Measurements from ENCODE around the gene MYOM3. TPM values are rescaled to one million over a fixed set of nuclear protein-coding genes. Genes with fewer than 3 reads are reported as not detected.

MYOM3 gene
- total and polyA plus RNA-seq, 4 donors, result 0.59 to 1.9 (median 0.95) TPM

DNA sequence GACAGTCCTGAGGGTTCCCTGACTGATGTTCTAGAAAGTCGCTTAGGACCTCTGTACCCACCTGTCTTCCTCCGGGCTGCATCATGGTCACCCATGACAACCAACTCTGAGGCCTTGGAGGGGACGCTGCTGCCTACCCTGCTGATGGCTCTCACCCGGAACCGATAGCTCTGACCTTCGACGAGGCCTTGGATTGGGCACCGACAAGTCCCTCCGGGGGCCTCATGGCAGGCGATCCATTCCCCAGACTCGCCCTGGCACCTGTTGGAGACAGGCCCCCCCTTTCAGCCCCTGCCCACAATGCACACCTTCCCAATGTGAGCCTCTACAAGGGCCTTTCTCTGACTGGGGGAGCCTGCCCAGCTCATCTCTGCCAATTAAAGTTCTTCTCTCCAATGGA is 21.2 kb downstream of the MYOM3 start:
- intact Hi-C loops (cut with DNase I), result no loop called here
- no peaks in the 10 kb centered on the region for H3K9me3 ChIP-seq (ENCODE audit: control insufficient read depth, low read length)
- ATAC-seq (ENCODE audit: low FRiP score), result no peak
- H3K27ac ChIP-seq (ENCODE audit: low read depth in 1 of 2, low read length in 2 of 2), result no peak overlapping the region
- no peak overlapping the region for H3K4me3 ChIP-seq (ENCODE audit: low read length in 2 of 2)
- H3K27me3 ChIP-seq (ENCODE audit: control insufficient read depth in 1 of 2, insufficient read depth in 2 of 2, low read length in 1 of 2), result no peaks in the 10 kb centered on the region
- DNase-seq, result no peak
- H3K4me1 ChIP-seq (ENCODE audit: control insufficient read depth in 1 of 2, insufficient read depth in 2 of 2, low read length in 2 of 2), result no peaks in the 10 kb centered on the region
- 97% methylated on average over 11 of the region's 11 CpGs for WGBS, 2 donors
- no peaks in the 10 kb centered on the region for H3K36me3 ChIP-seq (ENCODE audit: control insufficient read depth in 1 of 2, insufficient read depth in 2 of 2, low read length in 1 of 2)

DNA sequence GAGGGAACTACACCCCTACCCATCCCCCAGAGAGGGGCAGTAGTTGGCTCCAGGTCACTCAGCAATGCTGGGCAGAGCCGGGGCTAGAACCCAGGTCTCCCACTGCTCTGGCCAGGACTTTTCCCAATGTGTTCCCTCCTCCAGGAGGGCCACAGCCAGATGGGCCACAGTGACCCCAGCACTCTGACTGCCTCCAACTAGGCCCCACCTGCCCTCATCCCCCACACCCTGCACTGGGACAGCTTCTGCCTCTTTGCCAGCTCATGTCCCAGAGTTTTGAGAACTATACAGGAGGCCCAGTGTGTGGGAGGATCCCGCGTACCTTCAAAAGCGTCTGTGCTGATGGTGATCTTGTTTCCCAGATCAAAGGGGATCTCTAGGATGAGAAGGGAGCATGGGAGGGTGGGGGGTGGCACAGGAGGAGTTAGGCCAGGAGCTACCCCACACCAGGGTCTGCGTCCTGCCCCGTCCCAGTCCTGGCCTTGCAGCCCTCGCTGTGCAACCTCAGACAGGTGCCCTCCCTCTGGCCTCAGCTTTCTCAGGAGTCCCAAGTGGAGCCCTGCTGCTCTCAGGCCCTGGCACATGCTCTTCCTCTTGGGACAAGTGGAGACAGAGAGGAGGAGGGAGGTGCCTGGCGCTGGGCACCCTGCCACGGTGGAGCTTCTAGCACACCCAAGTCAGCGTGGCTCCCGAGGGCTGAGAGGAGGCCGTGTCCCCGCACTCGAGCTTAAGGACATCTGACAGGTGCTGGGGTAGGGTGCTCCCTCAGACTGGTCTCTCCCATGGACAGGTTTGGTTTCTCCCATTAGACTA is 22.0 kb downstream of the MYOM3 start:
- Histone ChIP-seq H3K27ac (ENCODE audit: low read depth in 1 of 2, low read length in 2 of 2) (no peak overlapping the region), H3K4me3 (ENCODE audit: low read length in 2 of 2) (no peak overlapping the region), H3K27me3 (ENCODE audit: control insufficient read depth in 1 of 2, insufficient read depth in 2 of 2, low read length in 1 of 2) (no peaks in the 10 kb centered on the region), H3K36me3 (ENCODE audit: control insufficient read depth in 1 of 2, insufficient read depth in 2 of 2, low read length in 1 of 2) (no peaks in the 10 kb centered on the region), H3K9me3 (ENCODE audit: control insufficient read depth, low read length) (no peaks in the 10 kb centered on the region), H3K4me1 (ENCODE audit: control insufficient read depth in 1 of 2, insufficient read depth in 2 of 2, low read length in 2 of 2) (no peaks in the 10 kb centered on the region)
- no peak for ATAC-seq (ENCODE audit: low FRiP score)
- no peak for DNase-seq
- 85 to 95% methylated on average over 14 of the region's 14 CpGs for WGBS, 2 donors
- intact Hi-C loops (cut with DNase I), result no loop called here

DNA sequence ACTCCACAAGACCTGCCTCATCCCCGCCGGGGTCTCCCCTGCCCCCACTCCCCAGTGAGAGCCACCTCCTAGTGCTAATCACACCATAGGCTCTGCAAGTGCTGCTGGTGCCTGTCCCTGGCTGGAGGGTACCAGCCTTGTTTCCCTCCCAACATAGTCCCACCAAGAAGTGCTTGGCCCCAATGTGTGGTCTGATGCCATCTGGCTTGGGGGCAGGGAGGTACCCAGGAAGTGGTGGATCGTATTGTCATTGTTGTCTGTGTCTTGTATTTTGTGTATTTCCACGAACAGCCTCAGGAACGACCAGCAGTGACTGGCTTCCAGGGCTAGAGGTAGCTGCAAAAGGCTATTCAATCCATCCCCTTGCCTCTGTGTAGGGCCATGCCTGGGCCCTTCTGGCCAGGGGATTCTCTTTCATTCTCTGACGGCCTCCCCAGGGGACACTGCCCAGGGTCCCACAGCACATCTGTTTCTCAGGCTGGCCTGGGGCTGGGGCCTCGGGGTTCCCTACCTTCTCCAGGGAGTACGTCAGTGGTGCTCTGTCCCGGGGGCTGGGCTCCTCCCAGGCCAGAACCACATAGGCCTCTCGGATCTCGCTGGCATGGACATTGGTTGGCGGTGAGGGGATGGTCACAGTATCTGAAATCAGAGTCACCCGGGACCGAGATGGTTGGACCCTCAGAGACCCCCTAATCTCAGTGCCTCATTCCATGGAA is 22.8 kb downstream of the MYOM3 start:
- intact Hi-C loops (cut with DNase I), result no loop called here
- 87 to 89% methylated on average over 14 of the region's 14 CpGs for WGBS, 2 donors
- ATAC-seq (ENCODE audit: low FRiP score) (no peak), DNase-seq (no peak)
- H3K27ac ChIP-seq (ENCODE audit: low read depth in 1 of 2, low read length in 2 of 2), result no peak overlapping the region
- H3K4me1 ChIP-seq (ENCODE audit: control insufficient read depth in 1 of 2, insufficient read depth in 2 of 2, low read length in 2 of 2), result no peaks in the 10 kb centered on the region
- H3K36me3 ChIP-seq (ENCODE audit: control insufficient read depth in 1 of 2, insufficient read depth in 2 of 2, low read length in 1 of 2), result no peaks in the 10 kb centered on the region
- H3K4me3 ChIP-seq (ENCODE audit: low read length in 2 of 2), result no peak overlapping the region
- H3K27me3 ChIP-seq (ENCODE audit: control insufficient read depth in 1 of 2, insufficient read depth in 2 of 2, low read length in 1 of 2), result no peaks in the 10 kb centered on the region
- no peaks in the 10 kb centered on the region for H3K9me3 ChIP-seq (ENCODE audit: control insufficient read depth, low read length)

DNA sequence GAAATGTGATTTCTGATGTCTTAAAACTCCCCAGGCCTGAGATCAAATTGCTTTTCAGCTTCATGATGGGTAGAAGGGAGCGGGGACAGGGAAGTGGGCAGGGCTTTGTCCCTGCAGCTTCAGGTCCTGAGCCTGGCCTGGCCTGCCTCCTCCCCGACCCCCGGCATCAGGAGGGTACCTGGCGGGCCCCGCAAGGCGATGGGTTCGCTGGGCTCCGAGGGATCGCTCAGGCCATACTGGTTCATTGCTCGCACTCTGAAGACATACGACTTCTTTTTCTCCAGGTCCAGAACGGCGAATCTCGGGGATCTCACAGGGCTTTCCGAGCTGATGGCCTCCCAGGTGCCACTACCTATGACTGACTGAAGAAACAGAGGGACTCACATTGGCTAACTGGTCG is 25.5 kb downstream of the MYOM3 start:
- no peak for ATAC-seq (ENCODE audit: low FRiP score)
- no peak overlapping the region for H3K27ac ChIP-seq (ENCODE audit: low read depth in 1 of 2, low read length in 2 of 2)
- intact Hi-C loops (cut with DNase I), result no loop called here
- H3K4me1 ChIP-seq (ENCODE audit: control insufficient read depth in 1 of 2, insufficient read depth in 2 of 2, low read length in 2 of 2), result no peaks in the 10 kb centered on the region
- WGBS, 2 donors, result 95 to 97% methylated on average over 16 of the region's 16 CpGs
- no peaks in the 10 kb centered on the region for H3K27me3 ChIP-seq (ENCODE audit: control insufficient read depth in 1 of 2, insufficient read depth in 2 of 2, low read length in 1 of 2)
- no peak overlapping the region for H3K4me3 ChIP-seq (ENCODE audit: low read length in 2 of 2)
- DNase-seq, result no peak
- no peaks in the 10 kb centered on the region for H3K36me3 ChIP-seq (ENCODE audit: control insufficient read depth in 1 of 2, insufficient read depth in 2 of 2, low read length in 1 of 2)
- H3K9me3 ChIP-seq (ENCODE audit: control insufficient read depth, low read length), result no peaks in the 10 kb centered on the region

DNA sequence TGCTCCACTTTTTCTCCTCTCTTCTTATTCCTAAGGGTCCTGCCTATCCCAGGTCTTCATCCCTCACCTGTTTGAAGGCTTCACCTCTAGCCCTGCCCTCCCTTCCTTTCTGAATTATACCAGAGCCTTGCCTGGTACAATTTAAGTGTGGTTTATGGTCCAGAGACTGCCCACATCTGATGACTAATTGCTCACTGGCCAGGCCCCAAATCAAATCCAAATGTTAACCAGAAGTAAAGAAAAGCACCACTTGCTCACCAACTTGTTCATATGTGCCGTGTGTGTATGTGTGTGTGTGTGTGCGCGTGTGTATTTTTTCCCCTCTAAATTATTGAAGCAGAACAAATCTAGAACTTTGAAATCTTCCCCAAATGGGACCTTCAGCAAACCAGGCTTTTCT is 26.4 kb downstream of the MYOM3 start:
- 61 to 78% methylated on average over 3 of the region's 3 CpGs for WGBS, 2 donors
- H3K9me3 ChIP-seq (ENCODE audit: control insufficient read depth, low read length), result no peaks in the 10 kb centered on the region
- intact Hi-C loops (cut with DNase I), result no loop called here
- H3K27me3 ChIP-seq (ENCODE audit: control insufficient read depth in 1 of 2, insufficient read depth in 2 of 2, low read length in 1 of 2), result no peaks in the 10 kb centered on the region
- no peaks in the 10 kb centered on the region for H3K4me1 ChIP-seq (ENCODE audit: control insufficient read depth in 1 of 2, insufficient read depth in 2 of 2, low read length in 2 of 2)
- H3K4me3 ChIP-seq (ENCODE audit: low read length in 2 of 2), result no peak overlapping the region
- DNase-seq, result no peak
- no peak overlapping the region for H3K27ac ChIP-seq (ENCODE audit: low read depth in 1 of 2, low read length in 2 of 2)
- H3K36me3 ChIP-seq (ENCODE audit: control insufficient read depth in 1 of 2, insufficient read depth in 2 of 2, low read length in 1 of 2), result no peaks in the 10 kb centered on the region
- ATAC-seq (ENCODE audit: low FRiP score), result no peak

DNA sequence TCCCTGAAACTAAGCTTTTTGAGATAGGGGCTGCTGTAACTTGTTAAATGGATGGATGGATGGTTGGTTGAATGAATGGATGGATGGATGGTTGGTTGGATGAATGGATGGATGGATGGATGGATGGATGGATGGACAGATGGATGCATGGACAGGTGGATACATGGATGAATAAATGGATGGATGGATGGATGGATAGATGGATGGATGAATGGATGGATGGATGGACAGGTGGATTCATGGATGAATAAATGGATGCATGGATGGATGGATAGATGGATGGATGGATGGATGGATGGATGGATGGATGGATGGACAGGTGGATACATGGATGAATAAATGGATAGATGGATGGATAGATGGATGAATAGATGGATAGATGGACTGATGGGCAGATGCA is 26.9 kb downstream of the MYOM3 start:
- Histone ChIP-seq H3K36me3 (ENCODE audit: control insufficient read depth in 1 of 2, insufficient read depth in 2 of 2, low read length in 1 of 2) (no peaks in the 10 kb centered on the region), H3K27me3 (ENCODE audit: control insufficient read depth in 1 of 2, insufficient read depth in 2 of 2, low read length in 1 of 2) (no peaks in the 10 kb centered on the region), H3K4me3 (ENCODE audit: low read length in 2 of 2) (no peak overlapping the region), H3K9me3 (ENCODE audit: control insufficient read depth, low read length) (no peaks in the 10 kb centered on the region), H3K4me1 (ENCODE audit: control insufficient read depth in 1 of 2, insufficient read depth in 2 of 2, low read length in 2 of 2) (no peaks in the 10 kb centered on the region), H3K27ac (ENCODE audit: low read depth in 1 of 2, low read length in 2 of 2) (no peak overlapping the region)
- ATAC-seq (ENCODE audit: low FRiP score), result no peak
- no peak for DNase-seq
- intact Hi-C loops (cut with DNase I), result no loop called here

DNA sequence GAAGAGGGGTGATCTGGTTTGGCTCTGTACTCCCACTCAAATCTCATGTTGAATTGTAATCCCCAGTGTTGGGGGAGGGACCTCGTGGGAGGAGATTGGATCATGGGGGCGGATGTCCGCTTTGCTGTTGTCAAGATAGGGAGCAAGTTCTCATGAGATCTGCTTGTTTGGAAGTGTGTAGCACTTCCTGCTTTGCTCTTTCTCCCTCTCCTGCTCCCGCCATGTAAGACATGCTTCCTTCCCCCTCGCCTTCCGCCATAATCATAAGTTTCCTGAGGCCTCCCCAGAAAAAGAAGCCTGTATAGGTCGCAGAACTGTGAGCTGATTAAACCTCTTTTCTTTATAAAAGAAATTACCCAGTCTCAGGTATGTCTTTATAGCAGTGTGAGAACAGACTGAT is 27.9 kb downstream of the MYOM3 start:
- Histone ChIP-seq H3K9me3 (ENCODE audit: control insufficient read depth, low read length) (no peaks in the 10 kb centered on the region), H3K27ac (ENCODE audit: low read depth in 1 of 2, low read length in 2 of 2) (no peak overlapping the region), H3K4me1 (ENCODE audit: control insufficient read depth in 1 of 2, insufficient read depth in 2 of 2, low read length in 2 of 2) (no peaks in the 10 kb centered on the region), H3K27me3 (ENCODE audit: control insufficient read depth in 1 of 2, insufficient read depth in 2 of 2, low read length in 1 of 2) (no peaks in the 10 kb centered on the region), H3K36me3 (ENCODE audit: control insufficient read depth in 1 of 2, insufficient read depth in 2 of 2, low read length in 1 of 2) (no peaks in the 10 kb centered on the region), H3K4me3 (ENCODE audit: low read length in 2 of 2) (no peak overlapping the region)
- no peak for DNase-seq
- 90 to 91% methylated on average over 7 of the region's 7 CpGs for WGBS, 2 donors
- intact Hi-C loops (cut with DNase I), result no loop called here
- ATAC-seq (ENCODE audit: low FRiP score), result no peak

DNA sequence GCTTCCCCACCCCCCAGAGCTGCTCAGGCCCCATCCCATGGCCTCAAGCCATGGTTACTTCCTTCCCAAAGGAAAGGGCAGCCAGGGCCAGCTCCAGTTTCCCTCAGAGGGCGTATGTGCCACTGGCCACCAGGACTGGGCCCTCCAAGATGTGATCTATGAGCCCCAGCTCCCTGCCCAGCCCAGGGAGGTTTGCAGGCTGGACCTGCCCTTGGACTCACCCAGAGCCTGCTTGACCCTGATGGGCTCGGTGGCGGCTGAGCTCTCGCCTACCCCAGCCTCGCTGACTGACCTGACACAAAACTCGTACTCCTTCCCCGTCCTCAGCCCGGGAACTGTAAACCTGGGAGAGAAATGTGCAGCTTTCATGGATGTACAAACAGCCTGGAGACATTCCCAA is 29.6 kb downstream of the MYOM3 start:
- WGBS, 2 donors, result 83 to 96% methylated on average over 8 of the region's 8 CpGs
- Histone ChIP-seq H3K27ac (ENCODE audit: low read depth in 1 of 2, low read length in 2 of 2) (no peak overlapping the region), H3K4me1 (ENCODE audit: control insufficient read depth in 1 of 2, insufficient read depth in 2 of 2, low read length in 2 of 2) (no peaks in the 10 kb centered on the region), H3K4me3 (ENCODE audit: low read length in 2 of 2) (no peak overlapping the region), H3K36me3 (ENCODE audit: control insufficient read depth in 1 of 2, insufficient read depth in 2 of 2, low read length in 1 of 2) (no peaks in the 10 kb centered on the region), H3K27me3 (ENCODE audit: control insufficient read depth in 1 of 2, insufficient read depth in 2 of 2, low read length in 1 of 2) (no peaks in the 10 kb centered on the region), H3K9me3 (ENCODE audit: control insufficient read depth, low read length) (no peaks in the 10 kb centered on the region)
- intact Hi-C loops (cut with DNase I), result no loop called here
- ATAC-seq (ENCODE audit: low FRiP score) (no peak), DNase-seq (no peak)

DNA sequence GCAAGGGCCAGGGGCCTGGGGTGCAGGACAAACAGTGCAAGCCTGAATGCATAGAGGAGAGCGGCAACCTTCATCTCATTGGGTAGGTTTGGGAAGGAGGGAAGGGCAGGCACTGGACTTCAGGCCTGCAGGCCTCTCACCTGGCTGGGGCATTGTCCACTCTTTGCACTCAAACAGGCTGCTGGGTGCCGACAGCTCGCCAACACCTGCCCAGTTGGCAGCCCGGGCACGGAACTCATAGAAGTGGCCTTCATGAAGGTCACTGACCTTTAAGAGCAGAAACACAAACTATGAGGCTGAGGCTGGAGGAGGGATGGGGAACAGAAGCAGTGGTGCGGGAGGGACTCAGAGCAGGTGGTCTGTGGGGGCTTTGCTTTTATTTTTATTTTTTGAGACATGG is 30.7 kb downstream of the MYOM3 start:
- Histone ChIP-seq H3K4me3 (ENCODE audit: low read length in 2 of 2) (no peak overlapping the region), H3K36me3 (ENCODE audit: control insufficient read depth in 1 of 2, insufficient read depth in 2 of 2, low read length in 1 of 2) (no peaks in the 10 kb centered on the region), H3K27ac (ENCODE audit: low read depth in 1 of 2, low read length in 2 of 2) (no peak overlapping the region), H3K4me1 (ENCODE audit: control insufficient read depth in 1 of 2, insufficient read depth in 2 of 2, low read length in 2 of 2) (no peaks in the 10 kb centered on the region), H3K9me3 (ENCODE audit: control insufficient read depth, low read length) (no peaks in the 10 kb centered on the region), H3K27me3 (ENCODE audit: control insufficient read depth in 1 of 2, insufficient read depth in 2 of 2, low read length in 1 of 2) (no peaks in the 10 kb centered on the region)
- 82 to 99% methylated on average over 6 of the region's 6 CpGs for WGBS, 2 donors
- DNase-seq (no peak), ATAC-seq (ENCODE audit: low FRiP score) (no peak)
- intact Hi-C loops (cut with DNase I), result no loop called here
